SU-DHL-6 (cell line): ENCODE results near the gene ZHX3.

Source experiments
- H2AFZ ChIP-seq: fragments of 200-600 bp; sonication (generic); 2 replicates; pipeline ENCODE4 v1.6.1; 2014; ENCODE audit warnings: low read depth, mild to moderate bottlenecking, moderate library complexity, mixed read lengths, antibody characterized with exemption, low read length; ENCODE audit not compliant: severe bottlenecking
- H3F3A ChIP-seq: fragments of 200-600 bp; shearing (Covaris generic); 2 replicates; pipeline ENCODE4 v1.6.0; 2016; ENCODE audit warnings: antibody characterized with exemption, mild to moderate bottlenecking; ENCODE audit not compliant: insufficient read depth
- H3K27ac ChIP-seq: fragments of 200-600 bp; sonication (generic); 2 replicates; pipeline ENCODE4 v1.5.1; 2016; ENCODE audit warnings: low read depth, mild to moderate bottlenecking, low read length, moderate library complexity, mixed read lengths
- H3K27me3 ChIP-seq: fragments of 200-600 bp; sonication (generic), shearing (Covaris generic); 2 replicates; pipeline ENCODE4 v1.6.0; 2014; ENCODE audit warnings: mild to moderate bottlenecking, low read length
- H3K36me3 ChIP-seq: fragments of 200-600 bp; sonication (generic); 2 replicates; pipeline ENCODE4 v1.6.1; 2014; ENCODE audit warnings: mild to moderate bottlenecking, low read length, mixed read lengths
- H3K4me2 ChIP-seq: fragments of 300-600, 200-600 bp; shearing (Covaris generic), sonication (generic); 2 replicates; pipeline ENCODE4 v1.6.0; 2014; ENCODE audit warnings: low read length, low read depth, mild to moderate bottlenecking; ENCODE audit not compliant: poor library complexity, severe bottlenecking
- H3K4me3 ChIP-seq: fragments of 200-600 bp; sonication (generic); 2 replicates; pipeline ENCODE4 v1.5.1; 2014; ENCODE audit warnings: antibody characterized with exemption, low read length, mild to moderate bottlenecking, mixed read lengths; ENCODE audit not compliant: insufficient read depth, poor library complexity, severe bottlenecking
- H3K79me2 ChIP-seq: fragments of 200-600 bp; sonication (generic); 2 replicates; pipeline ENCODE4 v1.6.1; 2014; ENCODE audit warnings: mild to moderate bottlenecking, low read length, moderate library complexity; ENCODE audit not compliant: insufficient read depth
- H3K9ac ChIP-seq: fragments of 200-600 bp; sonication (generic); 2 replicates; pipeline ENCODE4 v1.7.0; 2014; ENCODE audit warnings: mild to moderate bottlenecking, low read length
- H3K9me2 ChIP-seq: fragments of 200-600 bp; sonication (generic); replicated peaks from 2 replicates; pipeline ENCODE4 v1.6.1; 2014; ENCODE audit warnings: low read length; ENCODE audit not compliant: insufficient read depth
- H3K9me3 ChIP-seq: fragments of 200-600 bp; sonication (generic); 2 replicates; pipeline ENCODE4 v1.6.1; 2014; ENCODE audit warnings: low read length, mixed read lengths; ENCODE audit not compliant: insufficient read depth
- H4K20me1 ChIP-seq: fragments of 200-600 bp; sonication (generic); 2 replicates; pipeline ENCODE4 v1.6.1; 2014; ENCODE audit warnings: low read depth, mild to moderate bottlenecking, antibody characterized with exemption, low read length, moderate library complexity, mixed read lengths
- CTCF ChIP-seq: fragments of 200-600 bp; sonication (generic); IDR thresholded peaks from one replicate; pipeline ENCODE4 v1.5.1; 2017; ENCODE audit warnings: antibody characterized with exemption, mild to moderate bottlenecking, low read length, moderate library complexity; ENCODE audit not compliant: insufficient read depth, poor library complexity, severe bottlenecking
- EZH2phosphoT487 ChIP-seq: fragments of 200-600 bp; sonication (generic), shearing (Covaris generic); conservative IDR thresholded peaks from 2 replicates; pipeline ENCODE4 v1.6.1; 2018; ENCODE audit warnings: mild to moderate bottlenecking, antibody characterized with exemption, low read length, moderate library complexity, mixed read lengths

ZHX3 gene

GRCh38 chr20:41154436-41155176 lies 162.9 kb downstream of the ZHX3 start:
- H3K9ac ChIP-seq, result no peak overlapping the region
- peaks cover 48% of the 10 kb centered on the region; the same call in 1 of the 2 replicates for H3K79me2 ChIP-seq
- no peak overlapping the region for H3K27ac ChIP-seq
- peaks cover 6% of the 10 kb centered on the region; the same call in 1 of the 2 replicates for H4K20me1 ChIP-seq
- H2AFZ ChIP-seq, result no peak overlapping the region
- no peaks in the 10 kb centered on the region for H3K9me2 ChIP-seq
- no peaks in the 10 kb centered on the region for H3K9me3 ChIP-seq
- no peak overlapping the region for H3K4me3 ChIP-seq
- H3K36me3 ChIP-seq, result no peaks in the 10 kb centered on the region
- TF ChIP-seq CTCF (no peak), EZH2phosphoT487 (no peak)
- H3K4me2 ChIP-seq, result no peak overlapping the region
- no peaks in the 10 kb centered on the region for H3F3A ChIP-seq
- H3K27me3 ChIP-seq, result no peaks in the 10 kb centered on the region

GRCh38 chr20:41152108-41152757 lies 165.3 kb downstream of the ZHX3 start:
- H3F3A ChIP-seq, result no peaks in the 10 kb centered on the region
- no peak for TF ChIP-seq CTCF
- TF ChIP-seq EZH2phosphoT487, result no peak
- no peaks in the 10 kb centered on the region for H3K36me3 ChIP-seq
- no peaks in the 10 kb centered on the region for H3K9me3 ChIP-seq
- no peaks in the 10 kb centered on the region for H3K9me2 ChIP-seq
- peaks cover 3% of the 10 kb centered on the region; the same call in 1 of the 2 replicates for H4K20me1 ChIP-seq
- H3K4me2 ChIP-seq, result no peak overlapping the region
- no peak overlapping the region for H2AFZ ChIP-seq
- peaks cover 48% of the 10 kb centered on the region; the same call in 1 of the 2 replicates for H3K79me2 ChIP-seq
- no peak overlapping the region for H3K27ac ChIP-seq
- H3K27me3 ChIP-seq, result no peaks in the 10 kb centered on the region
- no peak overlapping the region for H3K4me3 ChIP-seq
- H3K9ac ChIP-seq, result no peak overlapping the region

- Histone ChIP-seq H3K27me3 (no peaks in the 10 kb centered on the region), H3K9me2 (no peaks in the 10 kb centered on the region), H3K27ac (no peak overlapping the region), H3F3A (no peaks in the 10 kb centered on the region), H3K36me3 (no peaks in the 10 kb centered on the region), H4K20me1 (0 out of 2 replicates have a peak, but pooled peaks cover 3% of the 10 kb centered on the region), H3K4me3 (no peak overlapping the region), H3K9me3 (no peaks in the 10 kb centered on the region), H3K9ac (no peak overlapping the region), H2AFZ (no peak overlapping the region), H3K4me2 (no peak overlapping the region), H3K79me2 (peaks cover 53% of the 10 kb centered on the region; the same call in 1 of the 2 replicates)
- TF ChIP-seq EZH2phosphoT487, result no peak
- no peak for TF ChIP-seq CTCF
Measured at GRCh38 chr20:41151134-41151869, 166.2 kb downstream of the ZHX3 start.
